Heart right ventricle (tissue), 16 donors: ENCODE measurements around the gene DGKI. TPM values are rescaled to one million over a fixed set of nuclear protein-coding genes. Genes with fewer than 3 reads are reported as not detected.

Source experiments
- ATAC-seq, 8 donors: fragments of 200-7000 bp; cut with Tn5 transposase; one replicate each; pipeline ENCODE4 v1.9.1; 2020; ENCODE audit warnings: mild to moderate bottlenecking in 8 of 8, moderate library complexity in 8 of 8, moderate number of reproducible peaks in 1 of 8
- DNase-seq, 2 donors: peaks; one replicate each; pipeline ENCODE4 v3.0.0-alpha.2; 2020
- H3K27ac ChIP-seq, 10 donors: fragments of 200-600 bp; sonication (generic) in 2 of 10; one replicate each; pipeline versions ENCODE4 v1.5.0 to v1.8.0; 2020 to 2022; ENCODE audit warnings: mild to moderate bottlenecking in 3 of 10
- H3K27me3 ChIP-seq, 7 donors: fragments of 200-600 bp; one replicate each; pipeline ENCODE4 v1.8.0; 2021 to 2022; ENCODE audit warnings: mild to moderate bottlenecking in 2 of 7
- H3K36me3 ChIP-seq, 9 donors: fragments of 200-600 bp; sonication (generic) in 1 of 9; one replicate each; pipeline versions ENCODE4 v1.5.0 to v1.8.0; 2020 to 2022; ENCODE audit warnings: mild to moderate bottlenecking in 2 of 9
- H3K4me1 ChIP-seq, 9 donors: fragments of 200-600 bp; sonication (generic) in 1 of 9; one replicate each; pipeline versions ENCODE4 v1.5.0 to v1.8.0; 2020 to 2022; ENCODE audit warnings: mild to moderate bottlenecking in 4 of 9
- H3K4me3 ChIP-seq, 10 donors: fragments of 200-600 bp; sonication (generic) in 2 of 10; one replicate each; pipeline versions ENCODE4 v1.5.0 to v1.8.0; 2020 to 2022; ENCODE audit warnings: mild to moderate bottlenecking in 7 of 10, moderate library complexity in 2 of 10
- H3K9me3 ChIP-seq, 11 donors: fragments of 200-600 bp in 10 of 11; sonication (generic) in 2 of 11; one replicate each; pipeline versions ENCODE4 v1.5.0 to v1.8.0; 2013 to 2022; ENCODE audit warnings: mild to moderate bottlenecking in 2 of 11, control low read depth in 1 of 11, moderate library complexity in 1 of 11
- CTCF ChIP-seq, 9 donors: fragments of 200-600 bp; sonication (generic) in 2 of 9; IDR thresholded peaks; one replicate each; pipeline versions ENCODE4 v1.5.0 to v1.8.0; 2021 to 2022; ENCODE audit warnings: antibody characterized with exemption in 9 of 9, mild to moderate bottlenecking in 5 of 9, moderate library complexity in 1 of 9
- WGBS, 2 donors: extraction: QIAGEN DNeasy Blood & Tissue Kit; methylation state at CpG; one replicate each; pipeline ENCODE4 v1.1.7; 2013; ENCODE audit warnings: inconsistent platforms in 1 of 2; 5-methylcytosine and 5-hydroxymethylcytosine counted together
- intact Hi-C, 10 donors: fragments of 100-400 bp; cut with DNase I; formaldehyde crosslinking; loops; one replicate each; pipeline versions ENCODE4 v1.11.1 to v1.14.2; 2022
- polyA plus RNA-seq, 2 donors: library from polyadenylated mRNA; stranded (reverse); fragments of 200-250 nt; gene quantifications; one replicate each; pipeline ENCODE4 v1.2.3, GENCODE V29; 2013
- total RNA-seq, 10 donors: library from RNA; stranded (reverse); fragmentation: NEBNext Ultra II Directional in 3 of 10; extraction: Animal tissue kit (Norgen Biotek cat#: 25700) in 3 of 10; gene quantifications; one replicate each; pipeline versions ENCODE4 v1.2.1 to v1.2.4, GENCODE V29; 2021 to 2023
- donor health status: Arrhythmogenic right ventricular cardiomyopathy.
- donor health status: ischemic (EF 13 %, LVEDD 7.1; RV severe dilation, severe dysfunction).
- donor health status: healthy with polysubstance abuse.
- donor health status: DM: no; HTN: yes; CAD: no.
- donor health status: DM: no; HTN: no; CAD: no.
- donor health status: ischemic (EF 25% LVEDD 6.9; RV normal size, moderate dysfunction).
- donor health status: ischemic (EF 25% LVEDD 5.7; RV mildly dilated, moderate dysfunction).
- donor health status: healthy.
- donor health status: DM: yes; HTN: yes; CAD: no.
- donor health status: Ischemic cardiomyopathy.
- donor health status: ischemic (EF 35%, LVEDD 5.7; RV mildly dilated, moderate dysfunction).
- donor health status: nonischemic (EF 11% LVEDD 7.7; RV severe dilation, severe dysfunction).
- donor health status: DM: yes; HTN: yes; CAD: no.
- donor health status: PGD.
- donor health status: ischemic (EF 29% LVEDD 5.4; RV normal size, mild dysfunction).
- donor health status: nonischemic (EF 23%, LVEDD 6.1; RV moderate dilation, normal function).

The DGKI gene
- total and polyA plus RNA-seq, 12 donors, result 0.16 to 2.6 (median 1.2) TPM

- TF ChIP-seq CTCF (IDR thresholded peaks at IDR 0.05), result no peak
- H3K27me3 ChIP-seq, result no peaks in the 10 kb centered on the region
- H3K4me1 ChIP-seq, result peaks cover 0 to 8% (median 0%) of the 10 kb centered on the region in 9 donors
Observed at GRCh38 chr7:137574812-137575211, 272.0 kb downstream of the DGKI start.

GRCh38 chr7:137572056-137572784, 274.6 kb downstream of the DGKI start:
- Histone ChIP-seq H3K4me1 (peaks cover 0 to 8% (median 0%) of the 10 kb centered on the region in 9 donors), H3K36me3 (no peaks in the 10 kb centered on the region), H3K27me3 (no peaks in the 10 kb centered on the region), H3K27ac (no peak overlapping the region), H3K9me3 (no peaks in the 10 kb centered on the region), H3K4me3 (no peak overlapping the region)
- 69 to 76% methylated on average over 5 of the region's 5 CpGs for WGBS, 2 donors
- intact Hi-C loops, result no loop called here
- DNase-seq, result no peak
- no peak for ATAC-seq
- TF ChIP-seq CTCF (IDR thresholded peaks at IDR 0.05), result no peak

More at GRCh38 chr7:137574812-137575211, 272.0 kb downstream of the DGKI start:
- H3K9me3 ChIP-seq, result no peaks in the 10 kb centered on the region
- ATAC-seq (no peak), DNase-seq (no peak)
- H3K27ac ChIP-seq, result no peak overlapping the region
- H3K36me3 ChIP-seq, result no peaks in the 10 kb centered on the region
- no peak overlapping the region for H3K4me3 ChIP-seq
- intact Hi-C loops, result no loop called here

- TF ChIP-seq CTCF (IDR thresholded peaks at IDR 0.05), result no peak
- Histone ChIP-seq H3K27ac (no peak overlapping the region), H3K4me3 (no peak overlapping the region), H3K36me3 (no peaks in the 10 kb centered on the region), H3K27me3 (no peaks in the 10 kb centered on the region), H3K9me3 (peaks cover 0 to 23% (median 0%) of the 10 kb centered on the region in 11 donors), H3K4me1 (no peaks in the 10 kb centered on the region)
- DNase-seq, result no peak
- intact Hi-C loops, result no loop called here
- ATAC-seq, result no peak
- WGBS, 2 donors, result 63 to 65% methylated on average over 11 of the region's 11 CpGs
Observed at GRCh38 chr7:137564677-137565076, 282.1 kb downstream of the DGKI start.

- no peaks in the 10 kb centered on the region for H3K36me3 ChIP-seq
- no peak for ATAC-seq
Observed at GRCh38 chr7:137563981-137564380, 282.8 kb downstream of the DGKI start.

More at GRCh38 chr7:137563981-137564380, 282.8 kb downstream of the DGKI start:
- Histone ChIP-seq H3K27ac (no peak overlapping the region), H3K4me3 (no peak overlapping the region), H3K27me3 (no peaks in the 10 kb centered on the region), H3K9me3 (peaks cover 0 to 23% (median 0%) of the 10 kb centered on the region in 11 donors), H3K4me1 (no peaks in the 10 kb centered on the region)
- intact Hi-C loops, result no loop called here
- no peak for TF ChIP-seq CTCF (IDR thresholded peaks at IDR 0.05)
- DNase-seq, result no peak
